GM12801 (cell line): ENCODE measurements around the gene TSPAN15.

Source experiments
- TF ChIP-seq, protein P1 (sequence below): IDR thresholded peaks from one replicate; pipeline ENCODE4 v1.5.1; 2011; ENCODE audit warnings: control low read depth; ENCODE audit not compliant: insufficient read length; ENCODE audit errors: extremely low read depth

The TSPAN15 gene

DNA sequence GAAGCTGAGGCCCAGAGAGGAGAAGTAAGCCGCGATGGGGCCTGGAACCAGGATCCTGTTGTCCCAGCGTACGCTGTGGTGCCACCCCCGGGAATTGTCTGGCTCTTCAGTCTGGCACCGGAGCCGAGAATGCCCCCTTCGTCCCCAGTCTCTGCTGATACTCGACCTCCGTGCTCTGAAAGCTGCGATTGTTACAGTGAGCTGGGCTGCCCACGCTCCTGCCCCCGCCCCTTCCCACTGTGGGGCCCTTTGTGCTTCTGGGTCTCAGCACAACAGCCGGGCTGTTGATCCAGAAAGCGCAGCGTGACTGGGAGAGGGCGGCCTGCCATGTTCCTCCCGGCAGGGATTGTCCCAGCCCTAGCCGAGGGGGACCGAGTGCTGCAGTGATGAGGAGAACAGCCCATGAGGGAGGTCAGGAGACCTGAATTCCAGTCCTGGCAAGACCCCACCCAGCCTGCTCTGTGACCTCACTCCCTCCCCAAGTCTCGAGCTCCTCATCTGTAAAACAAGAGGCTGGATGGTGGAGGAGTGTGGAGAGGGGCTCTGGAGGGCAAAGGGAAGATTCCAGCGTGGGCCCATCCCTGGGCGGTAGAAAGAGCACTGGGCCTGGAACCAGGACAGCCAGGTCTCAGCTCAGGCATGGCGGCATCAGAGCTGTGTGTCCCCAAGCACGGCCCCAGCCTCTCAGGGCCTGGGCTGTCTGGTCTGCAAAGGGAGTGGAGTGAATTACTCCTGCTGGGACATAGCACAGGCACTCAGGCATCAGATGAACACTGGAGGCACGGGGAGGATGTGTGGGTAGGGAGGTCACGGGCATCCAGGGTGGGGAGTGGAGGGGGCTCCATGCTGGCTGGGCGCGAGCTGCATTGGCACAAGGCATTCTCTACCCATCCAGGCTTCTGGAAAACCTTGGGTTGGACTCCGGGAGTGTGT is 43.6 kb downstream of the TSPAN15 start:
- TF ChIP-seq, protein P1, sequence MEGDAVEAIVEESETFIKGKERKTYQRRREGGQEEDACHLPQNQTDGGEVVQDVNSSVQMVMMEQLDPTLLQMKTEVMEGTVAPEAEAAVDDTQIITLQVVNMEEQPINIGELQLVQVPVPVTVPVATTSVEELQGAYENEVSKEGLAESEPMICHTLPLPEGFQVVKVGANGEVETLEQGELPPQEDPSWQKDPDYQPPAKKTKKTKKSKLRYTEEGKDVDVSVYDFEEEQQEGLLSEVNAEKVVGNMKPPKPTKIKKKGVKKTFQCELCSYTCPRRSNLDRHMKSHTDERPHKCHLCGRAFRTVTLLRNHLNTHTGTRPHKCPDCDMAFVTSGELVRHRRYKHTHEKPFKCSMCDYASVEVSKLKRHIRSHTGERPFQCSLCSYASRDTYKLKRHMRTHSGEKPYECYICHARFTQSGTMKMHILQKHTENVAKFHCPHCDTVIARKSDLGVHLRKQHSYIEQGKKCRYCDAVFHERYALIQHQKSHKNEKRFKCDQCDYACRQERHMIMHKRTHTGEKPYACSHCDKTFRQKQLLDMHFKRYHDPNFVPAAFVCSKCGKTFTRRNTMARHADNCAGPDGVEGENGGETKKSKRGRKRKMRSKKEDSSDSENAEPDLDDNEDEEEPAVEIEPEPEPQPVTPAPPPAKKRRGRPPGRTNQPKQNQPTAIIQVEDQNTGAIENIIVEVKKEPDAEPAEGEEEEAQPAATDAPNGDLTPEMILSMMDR, result no peak

DNA sequence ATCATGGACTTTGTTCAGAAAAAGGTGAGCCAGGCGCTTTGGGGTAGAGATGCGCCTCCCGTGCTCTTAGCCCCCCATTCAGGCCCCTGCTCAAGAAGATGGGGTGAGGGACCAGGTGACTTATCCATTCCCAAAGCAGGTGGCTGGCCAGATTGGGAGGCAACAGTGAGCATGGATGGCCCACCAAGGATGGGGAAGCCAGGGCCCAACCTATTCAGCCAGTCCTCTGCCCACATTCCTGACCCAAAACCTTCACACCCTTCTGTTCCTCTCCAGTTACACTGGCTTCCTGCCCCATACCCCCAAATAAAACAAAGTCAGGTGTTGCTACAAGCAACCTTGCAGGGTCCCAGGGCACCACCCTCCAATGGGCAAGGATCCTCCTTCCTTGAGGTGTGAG is 44.4 kb downstream of the TSPAN15 start:
- TF ChIP-seq, protein P1, result no peak

GRCh38 chr10:69496352-69497230 is 45.3 kb downstream of the TSPAN15 start:
- TF ChIP-seq, protein P1, result no peak

DNA sequence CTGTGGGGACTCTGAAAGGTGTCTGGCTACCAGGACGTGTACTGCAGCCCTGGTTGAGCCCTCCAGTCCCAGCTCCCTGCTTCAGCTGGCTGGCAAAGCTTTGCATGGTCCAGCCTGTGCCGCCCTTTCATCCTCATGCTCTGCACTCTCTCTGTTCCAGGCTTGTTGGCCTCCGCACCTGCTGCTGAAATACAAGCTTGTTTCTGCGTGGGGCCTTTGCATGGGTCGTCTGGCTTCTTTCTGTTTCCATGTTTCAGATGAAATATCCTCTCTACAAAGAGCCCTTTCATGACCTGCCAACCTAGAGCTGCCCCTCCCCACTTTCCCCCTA is 45.9 kb downstream of the TSPAN15 start:
- TF ChIP-seq, protein P1, result no peak

GRCh38 chr10:69497611-69498390 is 46.5 kb downstream of the TSPAN15 start:
- TF ChIP-seq, protein P1, result no peak

DNA sequence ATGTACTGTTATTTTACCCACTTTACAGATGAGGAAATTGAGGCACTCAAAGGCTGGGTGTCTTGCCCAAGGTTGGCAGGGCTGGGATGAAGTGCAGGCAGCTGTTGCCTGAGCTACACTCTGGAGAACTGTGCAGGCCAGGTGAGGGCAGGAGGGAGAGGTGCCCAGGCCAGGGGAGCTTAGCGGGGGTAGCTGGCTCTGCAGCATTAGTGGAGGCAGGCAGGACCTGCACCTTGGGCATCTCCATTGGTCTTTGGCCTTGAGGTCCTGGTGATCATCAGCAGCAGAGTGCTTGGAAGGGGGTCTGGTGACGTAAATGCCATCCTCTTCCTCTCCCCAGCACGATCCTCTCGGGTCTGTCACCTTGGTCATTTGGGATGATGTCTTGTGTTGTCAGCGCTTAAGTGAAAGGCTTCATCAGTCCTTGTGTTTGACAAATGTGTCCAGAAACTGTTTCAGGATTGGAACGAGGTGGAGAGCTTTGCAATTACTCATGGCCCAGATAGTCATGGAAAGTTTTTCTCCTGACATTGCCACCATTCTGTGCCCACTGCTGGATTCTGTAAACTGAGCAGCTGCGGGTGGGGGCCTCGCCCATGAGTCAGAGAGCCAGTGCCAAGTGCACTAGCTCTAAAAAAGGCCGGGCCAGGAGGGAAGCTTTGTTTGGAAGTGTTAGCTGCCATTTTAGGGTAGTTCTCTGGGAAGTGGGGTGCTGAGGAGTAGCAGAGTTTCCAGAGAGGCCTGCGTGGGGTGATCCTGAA is 47.6 kb downstream of the TSPAN15 start:
- TF ChIP-seq, protein P1, result no peak
